SHP77 treated with DMSO at 0.1 percent for 48 hours (cell line): ENCODE results near the gene RAD23B.
"Not testable (repeated sequence)": the region's sequence is repeated elsewhere in the genome, so short reads cannot be mapped to it uniquely, and the experiment has no call there.

ENCODE experiments used
- DNase-seq: peaks from one replicate; lab custom pipeline; 2025; lab: John Stamatoyannopoulos, UW

The RAD23B gene

DNA sequence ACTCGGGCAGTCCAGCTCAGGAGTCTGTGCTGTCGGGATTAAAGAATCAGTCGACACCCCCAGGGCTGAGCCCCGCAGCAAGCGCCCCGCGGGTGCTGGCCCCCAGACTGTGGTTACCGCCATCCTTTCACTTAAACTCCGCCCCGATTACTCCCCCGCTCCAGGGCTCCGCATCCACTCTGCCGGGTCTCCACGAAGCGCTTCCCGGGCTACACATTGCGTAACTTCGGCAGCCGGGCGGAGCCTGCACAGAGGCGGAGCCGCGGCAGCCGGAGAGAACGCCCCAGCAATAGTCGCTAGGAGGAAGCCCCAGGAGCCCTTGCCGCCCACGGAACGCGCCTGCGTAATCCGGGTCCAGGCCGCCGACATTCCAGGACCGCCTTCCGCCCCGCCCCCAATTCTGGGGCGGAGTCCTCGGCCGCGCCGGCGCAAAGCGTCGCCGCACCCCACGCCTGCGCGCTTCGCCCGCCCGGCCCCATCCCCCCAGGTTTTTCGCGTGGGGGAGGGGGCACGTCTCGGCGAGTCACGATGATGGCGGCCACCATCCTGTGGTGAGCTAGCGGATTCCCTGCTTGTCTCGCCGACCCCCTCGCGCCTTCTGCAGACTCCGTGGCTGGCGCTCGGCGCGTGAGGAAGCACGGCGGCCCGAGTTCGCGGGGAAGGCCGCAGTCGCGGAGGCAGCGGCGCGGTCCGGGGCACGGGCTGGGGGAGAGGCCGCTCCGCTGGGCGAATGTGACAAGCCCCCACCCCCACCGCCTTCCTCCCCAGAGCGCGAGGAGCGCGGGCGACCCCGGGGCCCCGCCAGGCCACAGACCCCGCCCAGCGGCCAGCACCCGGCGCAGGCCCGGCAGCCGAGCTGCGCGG lies at the start of gene RAD23B:
Gene RAD23B (plus strand): TSS at position 521 of the 864 bp plus-strand sequence. CDS start 351 bp downstream, outside the sequence.
- DNase-seq: peak; percentile 90

DNA sequence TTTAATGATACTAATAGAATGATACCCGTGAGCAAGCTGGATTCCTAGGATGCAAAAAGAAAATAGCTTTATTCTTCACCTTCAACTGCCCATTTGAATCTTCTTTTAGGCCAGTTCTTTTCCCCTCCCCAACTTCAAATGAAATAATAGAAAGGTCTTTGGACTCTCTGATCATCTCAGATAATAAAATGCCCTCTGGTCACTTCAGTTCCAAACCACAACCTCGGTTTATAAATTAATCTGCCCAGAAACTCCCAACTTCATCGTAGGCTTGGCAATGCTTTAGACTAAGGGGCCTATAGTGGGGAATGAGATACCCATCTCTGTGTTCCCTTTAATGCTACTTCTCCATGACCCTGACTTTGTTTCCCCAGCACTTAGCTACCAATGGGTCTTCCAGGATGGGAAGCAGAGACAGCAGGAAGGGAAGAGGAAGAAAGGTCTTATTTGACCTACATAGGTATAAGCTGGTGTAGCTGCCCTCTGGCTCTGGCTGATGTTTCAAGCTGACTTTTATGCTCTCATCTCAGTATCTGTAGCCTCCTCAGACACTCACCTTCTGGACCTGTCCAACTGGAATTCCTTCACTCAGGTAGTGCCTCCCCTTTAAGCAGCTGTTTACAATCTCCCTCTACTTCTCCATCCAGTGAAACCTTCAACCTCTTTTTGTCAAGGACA lies 47.2 kb upstream of the RAD23B start:
- no peak for DNase-seq

DNA sequence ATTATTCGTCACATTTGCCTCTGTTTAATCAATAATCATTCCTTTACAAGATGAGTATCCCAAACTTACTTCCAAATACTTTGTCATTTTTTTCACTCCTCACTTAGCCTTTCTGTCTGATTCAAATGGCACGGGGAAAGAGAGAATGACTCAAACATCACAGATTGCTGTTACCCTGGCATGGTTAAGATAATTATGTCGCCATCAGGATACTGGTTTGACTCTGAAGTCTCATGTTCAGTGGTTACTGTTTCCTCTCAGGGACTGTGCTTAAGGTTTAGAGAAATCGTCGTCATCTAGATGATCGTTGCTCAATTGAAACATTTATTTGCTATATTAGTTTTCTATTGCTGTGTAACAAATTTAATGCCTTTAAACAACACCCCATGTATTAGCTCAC lies 45.2 kb upstream of the RAD23B start:
- DNase-seq: no peak

DNA sequence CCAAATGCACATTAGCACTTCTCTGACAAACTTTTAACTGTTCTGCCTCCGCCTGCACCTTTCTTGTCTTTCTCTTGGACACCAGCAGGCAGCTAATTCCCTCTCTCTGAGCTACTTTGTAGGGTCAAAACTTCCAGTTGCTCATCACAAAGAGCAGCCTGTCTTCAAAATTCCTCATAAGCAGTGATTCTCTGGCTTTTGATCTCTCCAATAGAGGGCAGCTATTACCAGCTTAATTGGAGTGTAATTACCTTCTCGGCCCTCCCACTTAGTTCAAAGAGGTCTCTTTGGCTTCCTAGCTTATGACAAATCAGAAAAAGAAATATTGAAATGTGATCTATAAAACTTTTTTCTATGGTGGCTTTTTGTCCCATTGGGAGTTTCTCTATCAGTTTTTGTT lies 43.6 kb upstream of the RAD23B start:
- no peak for DNase-seq

DNA sequence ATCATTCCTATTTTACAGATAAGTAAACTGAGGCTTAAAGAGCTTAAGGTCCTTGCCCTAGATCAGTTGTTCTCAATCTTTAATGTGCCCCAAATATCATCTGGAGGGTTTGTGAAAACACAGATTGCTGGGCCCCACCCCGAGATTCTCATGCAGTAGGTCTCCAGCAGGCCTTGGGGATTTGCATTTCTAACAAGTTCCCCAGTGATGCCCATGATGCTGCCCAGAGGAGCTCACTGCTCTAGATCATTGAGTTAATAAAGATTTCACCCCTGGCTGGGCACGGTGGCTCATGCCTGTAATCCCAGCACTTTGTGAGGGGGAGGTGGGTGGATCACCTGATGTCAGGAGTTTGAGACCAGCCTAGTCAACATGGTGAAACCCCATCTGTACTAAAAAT lies 42.8 kb upstream of the RAD23B start:
- DNase-seq: no peak

DNA sequence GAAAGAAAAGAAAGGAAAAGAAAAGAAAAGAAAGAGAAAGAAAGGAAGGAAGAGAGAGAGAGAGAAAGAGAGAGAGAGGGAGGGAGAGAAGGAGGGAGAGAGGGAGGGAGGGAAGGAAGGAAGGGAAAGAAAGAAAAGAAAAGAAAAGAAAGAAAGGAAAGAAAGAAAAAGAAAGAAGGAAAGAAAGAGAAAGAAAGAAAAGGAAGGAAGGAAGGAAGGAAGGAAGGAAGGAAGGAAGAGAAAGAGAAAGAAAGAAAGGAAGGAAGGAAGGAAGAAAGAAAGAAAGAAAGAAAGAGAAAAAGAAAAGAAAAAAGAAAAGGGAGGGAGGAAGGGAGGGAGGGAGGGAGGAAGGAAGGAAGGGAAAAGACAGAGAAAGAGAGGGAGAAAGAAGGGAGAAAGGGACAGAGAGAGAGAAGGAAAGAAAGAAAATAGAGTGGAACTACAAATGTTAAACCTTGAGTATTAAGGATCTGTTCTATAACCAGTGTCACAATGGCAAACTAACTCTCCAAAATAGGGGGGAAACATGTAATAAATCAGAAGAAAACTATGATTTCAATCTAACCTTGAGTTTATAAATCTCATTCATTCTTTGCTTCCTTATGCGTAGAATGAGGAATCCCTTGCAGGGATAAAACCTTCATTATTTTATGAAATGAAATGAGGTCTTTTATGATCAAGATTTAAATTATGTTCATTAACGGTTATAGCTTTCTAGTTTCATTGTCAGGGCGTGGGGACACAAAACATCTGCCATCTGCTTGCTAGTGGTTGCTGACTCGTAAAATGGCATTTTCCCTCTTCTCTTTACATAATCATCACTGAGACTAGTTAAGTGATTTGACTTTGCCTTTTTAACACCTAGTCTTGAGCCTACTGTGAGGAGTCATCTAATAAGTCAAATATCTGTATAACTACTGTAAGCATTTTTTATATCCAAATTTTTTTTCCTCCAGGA lies 40.7 kb upstream of the RAD23B start:
- no peak for DNase-seq

DNA sequence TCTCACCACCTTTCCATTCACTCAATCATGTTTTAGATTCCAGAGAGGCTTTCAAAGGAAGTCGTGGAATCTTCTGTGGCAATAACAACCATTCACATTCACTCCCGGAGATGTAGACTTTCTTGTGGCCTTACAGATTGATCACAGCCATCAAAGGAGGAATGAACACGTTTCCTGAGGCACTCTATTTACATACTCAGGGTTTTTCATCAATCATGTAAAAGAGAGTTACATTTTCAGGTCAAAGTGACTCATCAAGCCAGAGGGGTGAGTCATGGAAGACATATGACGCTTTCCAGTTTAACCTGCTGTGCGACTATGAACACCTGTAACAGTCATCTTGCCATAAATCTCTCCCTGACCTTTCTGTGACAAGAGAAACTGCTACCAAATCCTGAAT lies 39.3 kb upstream of the RAD23B start:
- DNase-seq: peak; percentile 42

DNA sequence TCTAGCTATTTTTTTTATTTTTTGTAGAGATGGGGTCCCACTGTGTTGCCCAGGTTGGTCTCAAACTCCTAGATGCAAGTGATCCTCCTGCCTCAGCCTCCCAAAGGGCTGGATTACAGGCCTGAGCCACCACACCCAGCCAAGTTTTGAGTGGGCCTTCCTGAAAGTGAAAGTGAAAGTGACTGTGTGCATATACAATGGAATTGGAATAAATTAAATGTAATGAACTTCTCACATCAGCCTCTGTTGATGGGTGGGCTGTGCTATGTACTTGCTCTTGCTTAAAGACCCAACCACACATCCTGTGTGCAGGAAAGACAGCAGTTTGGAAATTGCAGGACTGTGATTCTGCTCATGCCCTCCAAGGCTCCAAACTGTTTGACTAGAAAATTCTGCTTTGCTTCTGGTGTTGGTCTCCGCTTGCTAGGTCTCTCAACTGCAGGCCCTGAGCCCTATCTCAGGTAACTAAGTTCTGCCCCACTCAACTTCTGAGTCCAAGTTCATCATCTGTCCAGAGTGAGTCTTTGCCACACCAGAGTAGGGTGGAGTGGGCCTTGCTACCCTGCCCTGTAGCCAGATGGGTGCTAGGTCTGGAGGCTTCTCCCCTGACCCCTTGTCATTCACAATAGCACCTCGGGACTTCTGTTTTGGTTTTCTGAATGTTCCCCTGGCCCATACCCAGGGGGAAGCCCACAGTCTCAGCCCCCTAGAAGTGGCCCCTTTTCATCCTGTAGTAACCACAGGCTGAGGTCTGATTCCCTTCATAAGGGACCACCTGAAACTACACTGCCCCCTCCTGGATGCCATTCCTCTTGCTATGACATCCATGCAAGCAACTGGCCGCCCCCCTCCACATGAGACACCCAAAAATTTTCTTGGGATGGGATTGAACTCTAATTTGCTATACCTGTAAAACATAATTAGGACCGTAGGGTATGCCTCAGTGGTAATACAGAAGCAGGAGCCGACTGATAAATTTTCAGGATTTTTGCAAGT lies 36.5 kb upstream of the RAD23B start:
- DNase-seq: no peak

DNA sequence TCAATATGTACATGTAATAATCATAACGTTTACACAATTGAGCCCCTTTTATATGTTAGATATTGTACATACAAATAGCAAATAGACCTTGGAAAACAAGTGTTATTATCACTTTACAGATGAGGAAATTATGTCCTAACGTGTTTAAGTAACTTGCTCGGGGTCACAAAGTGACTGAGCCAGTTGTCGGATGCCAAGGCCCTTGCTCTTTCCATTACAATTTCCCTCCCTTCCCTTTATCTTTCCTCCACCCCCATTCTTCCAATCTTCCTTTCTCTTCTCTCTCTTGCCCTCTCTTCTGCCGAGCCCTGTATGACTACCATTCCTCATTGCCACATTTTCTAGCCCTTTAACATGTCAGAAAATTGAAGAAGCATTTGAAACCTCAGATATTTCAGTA lies 34.4 kb upstream of the RAD23B start:
- DNase-seq: no peak

DNA sequence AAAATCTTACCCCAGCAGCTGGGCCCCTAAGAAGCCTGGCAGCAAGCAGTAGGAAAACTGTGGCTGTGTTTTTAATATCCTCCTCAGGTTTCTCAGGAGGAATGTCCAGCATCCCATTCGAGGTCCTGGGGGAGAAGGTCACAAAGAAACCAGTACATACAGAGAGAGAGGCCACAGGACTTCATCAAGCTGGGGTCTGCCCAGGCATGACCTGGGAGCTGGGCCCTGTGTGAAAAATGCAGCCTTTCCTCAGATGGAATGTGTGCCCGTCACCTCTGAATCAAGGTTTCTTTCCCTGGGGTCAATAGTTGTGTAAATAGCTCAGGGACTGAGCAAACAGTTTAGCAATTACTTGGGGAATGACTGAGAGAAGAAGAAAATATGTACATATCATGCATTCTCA lies 33.9 kb upstream of the RAD23B start:
- no peak for DNase-seq

DNA sequence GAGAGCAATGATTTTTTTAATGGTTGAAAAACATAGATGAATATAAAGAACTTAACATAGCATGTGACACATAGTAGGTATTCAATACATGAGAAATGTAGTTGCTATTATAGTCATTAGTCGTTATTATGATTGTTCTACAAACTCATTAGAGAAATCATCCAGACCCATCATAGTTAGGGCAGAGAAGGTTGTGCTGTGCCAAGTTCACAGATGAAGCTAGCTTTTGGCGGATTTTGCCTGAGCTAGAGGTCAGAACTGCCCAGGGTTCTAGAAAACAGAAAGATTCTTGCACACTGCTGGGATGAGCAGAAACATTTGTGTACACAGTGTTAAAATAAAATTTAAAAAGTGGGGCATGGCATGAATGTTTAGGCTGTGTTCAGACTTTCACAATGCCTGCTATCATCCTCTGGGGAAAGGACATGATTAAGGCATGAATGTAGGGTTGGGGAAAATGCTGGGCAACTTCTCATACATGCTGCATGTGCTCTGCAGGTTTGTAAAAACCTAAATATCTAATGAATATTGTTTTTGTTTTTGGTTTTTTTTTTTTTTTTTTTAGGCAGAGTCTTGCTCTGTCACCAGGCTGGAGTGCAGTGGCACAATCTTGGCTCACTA lies 33.3 kb upstream of the RAD23B start:
- no peak for DNase-seq

DNA sequence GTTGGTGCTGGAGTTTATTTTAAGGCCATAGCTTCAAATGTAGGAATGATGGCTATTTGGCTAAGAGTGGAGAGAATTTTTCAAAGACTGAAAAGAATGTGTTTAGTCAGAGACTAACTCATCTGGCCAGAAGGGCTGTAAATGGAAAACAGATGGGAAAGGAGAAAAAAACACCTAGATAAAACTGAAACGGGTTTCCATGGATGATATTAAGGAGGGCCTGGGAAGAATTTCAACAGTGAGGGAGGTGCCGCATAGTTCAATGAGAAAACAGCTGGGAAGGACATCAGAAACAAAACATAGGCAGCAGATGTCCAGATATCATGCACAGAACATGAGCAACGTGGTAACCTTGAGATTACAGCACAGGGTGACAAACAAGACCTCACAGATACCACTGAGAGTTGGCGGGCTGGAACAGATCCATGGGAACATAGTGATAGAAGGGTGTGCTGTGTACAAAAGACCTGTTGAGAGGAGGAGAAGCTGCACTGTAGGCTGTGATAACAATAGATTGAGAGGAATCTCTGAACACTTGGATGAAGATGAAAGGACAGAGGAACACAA lies 31.2 kb upstream of the RAD23B start:
- no peak for DNase-seq

DNA sequence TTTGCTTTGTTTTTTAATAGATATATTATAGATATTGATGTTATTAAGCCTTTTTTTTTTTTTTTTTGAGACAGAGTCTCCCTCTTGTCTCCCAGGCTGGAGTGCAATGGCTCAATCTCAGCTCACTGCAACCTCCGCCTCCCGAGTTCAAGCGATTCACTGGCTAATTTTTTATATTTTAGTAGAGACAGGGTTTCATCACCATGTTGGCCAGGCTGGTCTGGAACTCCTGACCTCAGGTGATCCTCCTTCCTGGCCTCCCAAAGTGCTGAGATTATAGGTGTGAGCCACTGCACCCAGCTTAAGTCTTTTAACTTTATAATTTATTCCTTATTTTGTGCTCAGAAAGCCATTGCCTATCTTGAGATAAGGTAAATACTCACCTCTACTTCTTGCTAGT lies 24.2 kb upstream of the RAD23B start:
- DNase-seq: no peak

DNA sequence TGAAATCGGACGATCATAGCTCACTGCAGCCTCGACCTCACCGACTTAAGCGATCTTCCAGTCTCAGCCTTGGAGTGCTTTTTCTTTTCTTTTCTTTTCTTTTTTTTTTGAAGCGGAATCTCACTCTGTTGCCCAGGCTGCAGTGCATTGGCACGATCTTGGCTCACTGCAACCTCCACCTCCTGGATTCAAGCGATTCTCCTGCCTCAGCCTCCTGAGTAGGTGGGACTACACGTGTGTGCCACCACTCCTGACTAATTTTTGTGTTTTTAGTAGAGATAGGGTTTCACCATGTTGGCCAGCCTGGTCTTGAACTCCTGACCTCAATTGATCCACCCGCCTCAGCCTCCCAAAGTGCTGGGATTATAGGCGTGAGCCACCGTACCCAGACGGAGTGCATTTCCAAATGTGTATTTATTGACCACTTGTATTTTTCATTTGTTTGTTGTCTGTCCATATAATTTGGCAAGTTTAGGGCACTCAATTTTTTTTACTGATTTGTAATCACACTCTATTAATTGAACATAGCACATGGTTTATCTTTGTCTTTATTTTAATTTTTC lies 23.2 kb upstream of the RAD23B start:
- DNase-seq: not testable (repeated sequence)

DNA sequence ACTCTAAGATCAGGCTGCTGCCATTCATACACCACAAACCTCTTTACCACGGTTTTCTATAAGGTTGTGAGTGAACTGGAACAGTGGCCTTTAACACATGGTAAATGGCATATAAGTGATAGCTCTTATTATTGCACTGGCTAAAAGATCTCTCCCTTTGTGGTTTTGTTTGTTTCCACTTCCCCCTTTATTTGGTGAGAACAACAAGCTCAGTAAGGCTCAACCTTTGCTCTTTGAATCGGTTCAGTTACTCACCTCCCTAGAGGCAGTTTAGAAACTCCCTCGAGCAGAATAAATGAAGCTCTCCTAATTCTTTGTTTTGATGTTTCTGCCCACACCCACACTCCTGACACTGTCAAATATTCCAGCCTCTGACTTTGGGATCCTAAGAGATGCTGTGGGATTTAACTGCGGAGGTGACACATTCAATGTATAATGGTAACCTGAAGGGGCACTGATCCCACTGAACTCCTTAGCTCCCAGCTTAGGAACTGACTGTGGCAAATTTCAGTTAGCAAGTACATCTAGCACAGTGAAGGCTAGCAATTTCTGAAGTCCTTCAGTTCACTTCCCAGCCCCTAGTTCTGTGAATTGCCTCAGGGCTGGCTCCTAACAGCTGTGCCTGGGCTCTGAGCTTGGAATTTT lies 22.5 kb upstream of the RAD23B start:
- no peak for DNase-seq

DNA sequence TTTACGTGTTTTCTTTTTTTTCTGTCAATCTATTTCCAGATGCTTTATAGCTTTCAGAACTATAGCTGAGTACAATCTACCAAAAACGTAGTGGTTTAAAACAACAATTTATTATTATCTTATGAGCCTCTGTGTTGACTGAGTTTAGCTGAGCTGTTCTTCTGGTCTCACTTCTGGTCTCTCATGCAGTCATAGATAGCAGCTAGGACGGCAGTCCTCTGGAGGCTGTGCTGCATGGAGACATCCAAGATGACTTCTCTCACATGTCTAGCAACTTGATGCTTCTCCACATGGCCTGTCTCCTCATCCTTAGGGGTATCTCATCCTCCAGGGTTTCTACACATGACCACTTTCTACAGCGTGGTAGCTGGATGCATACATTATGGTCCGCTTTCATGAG lies 22.0 kb upstream of the RAD23B start:
- no peak for DNase-seq

DNA sequence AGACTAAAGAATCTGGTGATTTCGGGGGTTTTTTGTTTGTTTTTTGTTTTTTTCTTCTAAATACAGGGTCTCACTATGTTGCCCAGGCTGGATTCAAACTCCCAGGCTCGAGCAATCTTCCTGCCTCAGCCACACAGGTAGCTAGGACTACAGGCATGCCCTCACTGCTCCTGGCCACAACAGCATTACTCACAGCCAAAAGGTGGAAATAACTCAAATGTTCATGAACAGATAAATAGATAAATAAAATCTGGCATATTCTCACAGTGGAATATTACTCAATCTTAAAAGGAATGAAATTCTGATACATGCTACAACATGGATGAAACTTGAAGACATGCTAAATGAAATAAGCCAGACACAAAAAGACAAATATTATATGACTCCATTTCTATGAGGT lies 19.8 kb upstream of the RAD23B start:
- DNase-seq: no peak

DNA sequence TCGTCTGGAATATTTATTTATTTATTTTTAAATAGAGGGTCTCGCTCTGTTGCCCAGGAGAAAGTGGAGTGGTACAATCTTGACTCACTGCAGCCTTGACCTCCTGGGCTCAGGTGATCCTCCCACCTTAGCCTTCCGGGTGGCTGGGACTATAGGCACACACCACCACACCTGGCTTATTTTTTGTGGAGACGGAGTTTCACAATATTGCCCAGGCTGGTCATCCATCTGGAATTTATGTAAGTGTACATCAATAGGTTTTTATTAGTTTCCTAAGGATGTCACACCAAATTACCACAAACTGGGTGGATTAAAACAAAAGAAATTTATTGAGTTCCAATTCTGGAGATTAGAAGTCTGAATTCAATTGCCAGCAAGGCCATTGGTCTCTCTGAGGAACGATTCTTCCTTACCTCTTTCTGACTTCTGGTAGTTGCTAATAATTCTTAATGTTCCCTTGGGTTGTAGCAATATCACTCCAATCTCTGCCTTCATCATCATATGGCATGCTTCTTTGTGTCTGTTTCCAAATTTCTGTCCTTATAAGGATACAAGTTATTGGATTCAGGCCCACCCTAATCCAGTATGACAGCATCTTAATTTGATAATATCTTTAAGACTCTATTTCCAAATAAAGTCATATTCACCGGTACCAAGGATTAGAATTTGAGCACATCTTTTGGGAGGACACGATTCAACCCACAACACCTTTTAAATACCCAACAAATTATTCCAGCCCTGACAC lies 16.3 kb upstream of the RAD23B start:
- DNase-seq: no peak

DNA sequence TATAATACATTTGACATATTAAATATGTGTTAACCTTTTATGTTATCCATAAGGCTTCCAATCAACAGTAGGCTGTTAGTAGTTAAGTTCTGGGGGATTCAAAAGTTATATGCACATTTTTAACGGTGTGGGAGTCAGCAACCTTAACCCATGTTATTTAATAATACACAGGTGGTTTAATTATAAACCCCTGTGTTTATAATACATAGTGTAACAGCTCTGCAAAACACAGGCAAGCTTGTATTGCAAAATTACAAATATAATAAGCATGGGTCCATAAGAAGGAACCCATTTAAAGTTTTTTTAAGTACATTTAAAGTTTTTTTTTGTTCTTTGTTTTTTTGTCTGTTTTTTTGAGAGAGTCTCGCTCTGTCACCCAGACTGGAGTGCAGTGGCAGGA lies 14.5 kb upstream of the RAD23B start:
- no peak for DNase-seq
